Stimulated activated memory B cell treated with anti-CD40 and anti-IgM and Interleukin-4, amounts not matched to agents 10 μg/mL and 1 μg/mL and 100 μg/mL, for 72 hours (primary cell): Measurements from ENCODE around the gene TSPAN9.

Experiments used
- ATAC-seq: fragments of 150-1000 bp; cut with Tn5 transposase; 2 replicates; pipeline ENCODE4 v1.10.0; 2021
- H3K27ac Mint-ChIP-seq: one replicate; pipeline ENCODE4 v1.8.0; 2022; ENCODE audit warnings: mild to moderate bottlenecking, mixed read lengths
- H3K27me3 Mint-ChIP-seq: one replicate; pipeline ENCODE4 v1.8.0; 2022; ENCODE audit warnings: mixed read lengths
- H3K36me3 Mint-ChIP-seq: one replicate; pipeline ENCODE4 v1.8.0; 2022; ENCODE audit warnings: mixed read lengths
- H3K4me1 Mint-ChIP-seq: one replicate; pipeline ENCODE4 v1.8.0; 2022; ENCODE audit warnings: mixed read lengths
- H3K4me3 Mint-ChIP-seq: one replicate; pipeline ENCODE4 v1.8.0; 2022; ENCODE audit warnings: mild to moderate bottlenecking, moderate library complexity, mixed read lengths
- H3K9me3 Mint-ChIP-seq: one replicate; pipeline ENCODE4 v1.8.0; 2022; ENCODE audit warnings: mixed read lengths

The TSPAN9 gene

DNA sequence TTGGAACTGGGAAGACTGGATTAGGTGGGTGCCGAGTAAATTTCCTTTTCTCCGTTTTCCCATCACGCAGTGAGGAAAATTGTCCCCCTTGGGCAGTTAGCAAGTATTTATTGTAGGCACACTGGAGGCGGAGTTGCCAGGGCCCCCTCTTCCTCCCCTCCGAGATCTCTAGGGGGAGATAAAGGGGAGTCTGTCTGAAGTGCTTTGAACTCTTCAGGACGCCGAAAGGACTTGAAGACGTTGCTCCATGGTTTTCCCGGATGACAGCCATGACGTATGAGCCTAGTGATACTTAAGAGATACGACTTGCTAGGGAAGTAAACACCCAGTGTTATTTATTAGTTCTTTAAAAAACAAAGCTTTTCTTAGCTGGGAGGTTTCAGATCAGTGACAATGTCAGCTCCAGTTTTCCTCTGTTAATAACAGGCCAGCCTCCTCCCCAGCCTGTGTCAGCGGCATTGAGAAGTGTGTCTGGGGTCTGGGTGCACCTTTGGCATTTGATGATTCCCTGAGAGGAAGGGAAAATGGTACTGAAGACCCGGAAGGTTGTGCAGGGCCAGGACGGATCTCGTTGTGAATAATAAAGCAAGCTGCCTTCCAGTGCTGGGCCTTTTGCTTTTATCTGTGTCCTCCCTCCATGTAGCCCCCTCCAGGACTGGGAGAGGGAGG is 78.7 kb downstream of the TSPAN9 start:
- H3K27me3 Mint-ChIP-seq, result peaks cover 34% of the 10 kb centered on the region
- no peaks in the 10 kb centered on the region for H3K36me3 Mint-ChIP-seq
- H3K27ac Mint-ChIP-seq, result no peak overlapping the region
- no peak overlapping the region for H3K4me3 Mint-ChIP-seq
- no peaks in the 10 kb centered on the region for H3K9me3 Mint-ChIP-seq
- no peaks in the 10 kb centered on the region for H3K4me1 Mint-ChIP-seq
- ATAC-seq, result no peak

DNA sequence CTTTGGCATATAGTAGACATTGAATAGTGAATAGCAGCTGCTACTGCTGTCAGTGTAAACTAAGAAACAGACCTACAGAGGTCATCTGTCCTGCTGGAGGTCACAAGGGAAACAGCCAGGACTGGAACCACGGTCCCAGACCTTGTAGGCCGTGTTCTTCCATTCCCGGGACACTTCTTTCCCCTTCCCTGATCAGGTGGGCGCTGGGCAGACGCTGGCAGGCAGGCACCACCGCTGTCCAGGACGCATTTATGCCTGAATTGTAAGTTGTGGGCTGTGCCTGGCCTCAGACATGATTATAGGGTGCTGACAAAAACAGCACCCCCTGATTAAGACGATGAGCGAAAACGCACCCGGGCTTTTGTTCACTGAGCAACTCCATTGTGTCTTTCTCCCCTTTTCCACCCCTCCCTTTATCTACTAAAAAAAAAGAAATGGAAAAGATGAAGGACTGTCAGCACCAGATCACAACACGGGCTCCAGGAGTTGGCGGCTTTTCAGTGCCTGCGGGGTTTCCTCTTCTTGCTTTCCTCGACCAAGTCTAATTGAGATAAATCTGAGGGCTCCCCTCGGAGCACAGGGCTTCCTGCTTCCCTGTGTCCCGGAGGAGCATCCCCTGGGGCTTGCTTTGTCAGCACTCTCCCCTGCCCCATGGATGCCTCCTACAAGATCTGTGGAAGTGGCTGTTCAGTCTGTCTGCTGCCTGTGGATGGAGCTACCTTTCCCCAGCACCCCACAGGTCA is 80.6 kb downstream of the TSPAN9 start:
- peaks cover 15% of the 10 kb centered on the region for H3K27me3 Mint-ChIP-seq
- H3K9me3 Mint-ChIP-seq, result peaks cover 3% of the 10 kb centered on the region
- ATAC-seq, result no peak
- no peaks in the 10 kb centered on the region for H3K36me3 Mint-ChIP-seq
- no peak overlapping the region for H3K4me3 Mint-ChIP-seq
- no peak overlapping the region for H3K27ac Mint-ChIP-seq
- H3K4me1 Mint-ChIP-seq, result no peaks in the 10 kb centered on the region

DNA sequence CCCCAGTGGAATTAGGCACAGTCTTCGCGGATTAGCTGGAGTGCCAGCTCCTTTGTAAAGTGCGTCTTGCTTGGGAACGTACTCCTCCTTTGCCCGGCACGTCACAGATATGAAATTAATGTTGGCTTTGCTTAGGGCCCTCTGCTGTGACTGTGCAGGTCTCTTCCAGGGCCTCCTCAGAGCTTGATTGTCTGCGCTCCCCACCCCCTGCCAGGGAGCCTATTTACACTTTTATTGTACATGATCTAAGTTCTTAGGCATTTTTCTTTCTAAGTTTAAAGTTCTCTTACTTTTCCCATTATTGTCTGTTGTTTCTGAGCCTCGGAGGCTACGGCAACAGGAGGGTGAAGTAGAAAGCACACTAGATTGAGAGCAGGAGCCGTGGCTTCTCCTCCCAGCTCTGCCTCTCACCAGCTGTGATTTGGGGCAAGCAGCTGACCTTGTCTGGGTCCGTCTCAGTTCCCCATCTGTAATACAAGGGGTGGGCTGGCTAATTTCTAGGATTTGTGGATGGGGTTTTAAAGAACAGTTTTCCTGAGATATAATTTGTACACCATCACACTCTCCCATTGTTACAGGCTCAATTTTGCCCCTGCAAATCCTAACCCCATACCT is 81.8 kb downstream of the TSPAN9 start:
- H3K9me3 Mint-ChIP-seq, result peaks cover 3% of the 10 kb centered on the region
- peaks cover 26% of the 10 kb centered on the region for H3K27me3 Mint-ChIP-seq
- no peaks in the 10 kb centered on the region for H3K4me1 Mint-ChIP-seq
- H3K36me3 Mint-ChIP-seq, result no peaks in the 10 kb centered on the region
- no peak overlapping the region for H3K27ac Mint-ChIP-seq
- no peak overlapping the region for H3K4me3 Mint-ChIP-seq
- no peak for ATAC-seq

DNA sequence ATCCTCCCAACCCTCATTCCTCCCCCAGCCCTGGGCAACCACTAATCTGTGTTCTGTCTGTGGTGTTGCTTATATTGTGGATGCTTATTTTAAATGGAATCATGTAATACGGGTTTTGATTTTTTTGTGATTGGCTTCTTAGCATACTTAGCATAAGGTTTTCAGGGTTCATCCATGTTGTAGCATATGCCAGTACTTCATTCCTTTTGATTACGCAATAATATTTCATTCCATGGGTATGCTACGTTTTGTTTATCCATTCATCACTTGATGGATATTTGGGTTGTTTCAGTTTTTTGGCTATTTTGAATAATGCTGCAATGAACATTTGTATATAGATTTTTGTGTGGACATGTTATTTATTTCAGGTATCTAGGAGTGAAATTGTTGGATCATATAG is 82.9 kb downstream of the TSPAN9 start:
- H3K27ac Mint-ChIP-seq, result no peak overlapping the region
- no peak overlapping the region for H3K4me3 Mint-ChIP-seq

DNA sequence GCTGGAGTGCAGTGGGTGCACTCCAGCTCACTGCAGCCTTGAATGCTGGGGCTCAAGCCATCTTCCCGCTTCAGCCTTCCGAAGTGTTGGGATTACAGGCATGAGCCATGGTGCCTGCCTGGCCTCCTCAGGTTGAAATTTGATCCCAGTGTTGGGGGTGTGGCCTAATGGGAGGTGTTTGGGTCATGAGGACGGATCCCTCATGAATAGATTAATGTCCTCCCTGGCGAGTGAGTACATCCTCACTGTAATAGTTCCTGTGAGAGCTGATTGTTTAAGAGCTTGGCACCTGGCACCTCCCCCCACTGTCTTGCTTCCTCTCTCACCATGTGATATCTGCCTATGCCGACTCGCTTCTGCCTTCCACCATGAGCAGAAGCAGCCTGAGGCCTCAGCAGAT is 84.7 kb downstream of the TSPAN9 start:
- no peak overlapping the region for H3K27ac Mint-ChIP-seq
- H3K4me1 Mint-ChIP-seq, result no peaks in the 10 kb centered on the region
- H3K4me3 Mint-ChIP-seq, result no peak overlapping the region
- ATAC-seq, result no peak
- peaks cover 21% of the 10 kb centered on the region for H3K27me3 Mint-ChIP-seq
- peaks cover 3% of the 10 kb centered on the region for H3K9me3 Mint-ChIP-seq
- H3K36me3 Mint-ChIP-seq, result no peaks in the 10 kb centered on the region

More for the DNA sequence above, 82.9 kb downstream of the TSPAN9 start:
- no peak for ATAC-seq
- Mint-ChIP-seq H3K4me1 (no peaks in the 10 kb centered on the region), H3K27me3 (peaks cover 30% of the 10 kb centered on the region), H3K36me3 (no peaks in the 10 kb centered on the region), H3K9me3 (peaks cover 3% of the 10 kb centered on the region)

DNA sequence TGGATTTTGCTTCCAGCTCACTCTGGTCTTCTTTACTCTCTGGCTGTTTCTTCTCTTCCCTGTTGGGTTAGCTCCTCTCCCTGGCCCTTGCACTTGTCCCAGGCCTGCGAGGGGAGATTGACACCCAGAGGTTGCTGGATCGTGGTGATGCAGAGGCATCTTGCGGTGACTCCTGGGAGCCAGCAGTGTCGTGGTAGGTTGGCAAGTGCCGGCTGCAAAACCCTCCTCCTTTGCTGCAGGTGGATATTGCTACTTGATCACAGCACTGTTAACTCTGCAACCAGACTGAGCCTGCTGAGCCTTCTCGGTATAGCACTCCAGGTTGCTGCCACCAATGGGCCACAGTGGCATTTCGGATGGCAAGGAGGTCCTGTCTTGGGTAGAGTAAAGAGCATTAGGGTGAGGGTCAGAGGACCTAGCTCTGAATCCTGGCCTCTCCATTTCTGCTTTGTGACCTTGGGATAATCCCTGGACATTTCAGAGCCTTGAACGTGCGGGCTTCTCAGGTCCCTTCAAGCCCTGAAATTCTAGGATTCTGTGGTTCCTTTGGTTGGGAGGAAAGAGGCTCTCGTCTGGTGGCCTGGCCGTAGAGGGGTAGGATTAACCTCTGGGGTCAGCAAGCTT is 87.4 kb downstream of the TSPAN9 start:
- no peak overlapping the region for H3K4me3 Mint-ChIP-seq
- H3K27me3 Mint-ChIP-seq, result peaks cover 39% of the 10 kb centered on the region
- no peaks in the 10 kb centered on the region for H3K36me3 Mint-ChIP-seq
- H3K27ac Mint-ChIP-seq, result no peak overlapping the region
- H3K4me1 Mint-ChIP-seq, result no peaks in the 10 kb centered on the region
- H3K9me3 Mint-ChIP-seq, result peaks cover 3% of the 10 kb centered on the region
- no peak for ATAC-seq

DNA sequence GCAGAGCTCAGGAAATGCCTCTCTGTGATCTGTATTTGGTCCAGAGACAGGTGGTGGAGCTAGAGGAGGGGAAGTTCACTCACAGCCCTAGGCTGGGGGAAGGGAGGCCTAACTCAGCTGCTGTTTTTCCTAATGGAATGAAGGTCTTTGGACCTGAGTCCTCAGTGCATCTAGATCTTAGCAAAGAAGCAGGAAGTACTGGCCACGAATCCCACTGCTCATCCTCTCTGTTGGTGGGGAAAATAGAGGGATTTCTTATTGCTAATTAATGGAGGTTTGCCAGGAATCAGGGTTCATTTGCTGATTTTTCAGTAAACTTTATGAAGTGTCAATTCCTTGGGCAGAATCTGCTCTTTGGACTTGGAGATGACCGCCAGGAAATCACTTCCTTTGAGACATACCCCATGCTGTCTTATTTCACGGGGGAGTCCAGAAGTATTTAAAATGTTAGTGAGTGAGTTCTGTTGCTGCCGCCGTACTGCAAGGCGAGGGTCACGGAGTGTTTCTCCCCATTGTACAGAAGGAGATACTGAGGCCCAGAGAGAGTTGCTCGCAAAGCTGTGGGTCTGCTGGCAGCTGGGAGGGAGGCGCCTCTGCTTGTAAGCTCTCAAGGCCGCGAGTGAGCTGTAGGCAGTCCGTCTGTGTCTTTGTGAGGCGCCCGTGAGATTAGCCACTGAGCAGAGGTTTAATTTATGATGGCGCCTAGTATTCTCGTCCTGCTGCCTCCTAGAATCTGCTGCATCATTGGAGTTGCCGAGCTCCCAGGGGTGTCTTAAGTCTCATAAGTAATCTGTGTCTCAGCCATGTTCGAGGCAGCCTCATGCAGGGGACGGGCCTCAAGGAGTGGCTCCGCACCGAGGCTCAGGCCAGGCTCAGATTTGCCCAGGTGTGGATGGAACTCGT is 88.2 kb downstream of the TSPAN9 start:
- Mint-ChIP-seq H3K27me3 (peaks cover 41% of the 10 kb centered on the region), H3K9me3 (peaks cover 3% of the 10 kb centered on the region), H3K27ac (no peak overlapping the region), H3K36me3 (no peaks in the 10 kb centered on the region), H3K4me3 (no peak overlapping the region), H3K4me1 (no peaks in the 10 kb centered on the region)
- ATAC-seq, result no peak

DNA sequence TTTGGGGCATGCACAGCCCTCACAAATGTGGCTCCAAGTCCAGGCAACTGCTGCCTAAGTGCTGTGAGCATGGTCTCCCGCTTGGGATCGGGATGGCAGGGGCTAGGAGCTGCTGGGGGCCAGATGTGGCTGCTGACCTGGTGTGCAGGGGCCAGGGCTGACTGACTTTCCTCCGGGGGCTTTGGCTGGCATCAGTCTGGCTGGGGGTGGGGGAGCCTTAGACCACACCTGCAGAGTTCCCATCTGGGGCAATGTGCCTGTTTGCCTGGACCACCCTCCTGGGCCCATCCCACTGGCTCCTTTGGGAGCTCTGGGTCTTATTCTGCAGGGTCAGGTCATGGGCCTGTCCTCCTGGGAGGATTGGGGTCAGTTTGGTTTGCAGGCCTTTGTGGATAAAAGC is 90.5 kb downstream of the TSPAN9 start:
- Mint-ChIP-seq H3K4me1 (no peaks in the 10 kb centered on the region), H3K27ac (no peak overlapping the region), H3K27me3 (peaks cover 55% of the 10 kb centered on the region), H3K9me3 (no peaks in the 10 kb centered on the region), H3K36me3 (no peaks in the 10 kb centered on the region), H3K4me3 (no peak overlapping the region)
- no peak for ATAC-seq

DNA sequence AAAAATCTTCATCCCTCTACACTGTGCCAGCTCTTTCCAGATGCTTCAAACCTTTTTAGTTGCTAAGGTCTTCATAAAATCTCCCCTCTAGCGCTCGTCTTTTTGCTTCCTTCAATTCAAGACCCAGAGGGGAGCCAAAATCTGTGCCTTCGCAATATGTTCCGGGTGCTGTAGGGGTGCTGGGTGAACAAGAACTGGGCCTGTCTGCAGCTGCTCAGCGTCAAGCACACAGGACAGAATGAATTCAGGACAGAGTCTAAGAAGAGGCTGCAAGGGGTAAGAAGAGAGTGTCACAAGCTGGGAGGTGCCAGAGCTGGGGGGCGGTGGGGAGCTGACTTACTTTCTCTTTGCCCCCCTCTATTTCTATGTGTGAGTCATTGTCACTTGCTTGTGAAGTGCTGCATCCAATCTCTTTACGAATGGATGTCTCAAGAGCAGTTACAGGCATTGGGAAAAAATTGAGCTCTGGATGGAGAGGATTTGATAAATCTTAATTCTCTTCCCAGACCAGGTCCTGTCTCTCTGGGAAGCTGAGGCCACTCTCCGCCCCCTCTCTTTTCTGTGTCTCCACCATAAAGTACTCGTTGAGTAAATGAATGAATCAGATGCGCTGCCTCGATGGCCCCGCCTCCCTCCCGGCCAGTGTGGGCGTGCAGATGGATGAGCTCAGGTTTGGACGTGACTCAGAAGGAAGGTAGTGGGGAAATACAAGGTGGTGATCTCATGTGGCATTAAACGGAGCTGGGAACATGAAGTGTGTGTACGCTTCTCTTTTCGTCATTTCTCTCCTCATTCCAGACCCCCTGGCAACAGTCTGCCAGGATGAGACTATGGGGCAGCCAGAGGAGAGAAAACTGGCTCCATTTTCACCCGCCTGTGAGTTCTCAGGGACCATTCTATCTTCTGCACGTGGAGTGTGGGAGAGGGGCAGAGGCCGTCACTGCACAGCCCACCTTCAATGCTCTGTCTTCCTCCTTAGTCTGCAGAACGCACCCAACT is 91.3 kb downstream of the TSPAN9 start:
- Mint-ChIP-seq H3K36me3 (no peaks in the 10 kb centered on the region), H3K27me3 (peaks cover 48% of the 10 kb centered on the region), H3K4me3 (no peak overlapping the region), H3K4me1 (no peaks in the 10 kb centered on the region), H3K27ac (no peak overlapping the region), H3K9me3 (no peaks in the 10 kb centered on the region)
- peak; percentile 35 for ATAC-seq

DNA sequence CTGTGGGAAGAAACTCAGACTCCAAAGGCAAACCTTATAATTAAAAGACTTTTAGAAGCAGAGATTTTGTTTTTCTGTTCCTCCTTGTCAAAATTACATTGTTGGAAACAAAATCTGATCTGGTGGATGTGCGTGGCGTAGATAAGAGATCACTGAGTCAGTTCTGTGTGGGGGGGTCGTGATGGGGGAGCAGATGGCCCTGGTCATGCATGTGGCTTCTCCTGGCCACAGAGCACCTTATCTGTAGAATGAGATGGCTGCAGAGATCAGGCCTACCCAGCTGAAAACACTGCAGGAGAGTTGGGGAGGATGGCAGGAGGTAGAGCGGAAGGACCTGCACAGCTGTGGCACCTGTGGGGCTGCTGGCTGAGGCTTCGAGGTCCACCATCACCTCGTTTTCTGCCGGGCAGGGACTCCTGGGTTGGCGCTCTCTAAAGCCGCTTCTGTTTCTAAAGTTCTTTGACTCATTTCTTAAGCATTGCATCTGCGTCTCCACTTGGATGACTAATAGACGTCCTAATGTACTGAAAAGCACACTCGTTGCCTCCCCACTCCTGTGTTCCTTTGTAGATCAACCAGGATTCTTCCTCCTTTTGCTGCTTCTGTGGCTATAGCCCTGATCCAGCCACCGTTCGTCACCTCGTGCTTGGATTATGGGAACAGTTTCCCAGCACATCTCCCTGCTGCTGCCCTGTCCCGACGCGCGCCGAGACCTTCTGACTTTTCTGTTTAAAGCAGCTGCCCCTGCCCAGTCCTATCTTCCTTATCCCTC is 93.4 kb downstream of the TSPAN9 start:
- H3K36me3 Mint-ChIP-seq, result no peaks in the 10 kb centered on the region
- no peaks in the 10 kb centered on the region for H3K9me3 Mint-ChIP-seq
- ATAC-seq, result no peak
- H3K4me1 Mint-ChIP-seq, result no peaks in the 10 kb centered on the region
- no peak overlapping the region for H3K27ac Mint-ChIP-seq
- peaks cover 41% of the 10 kb centered on the region for H3K27me3 Mint-ChIP-seq
- H3K4me3 Mint-ChIP-seq, result no peak overlapping the region

DNA sequence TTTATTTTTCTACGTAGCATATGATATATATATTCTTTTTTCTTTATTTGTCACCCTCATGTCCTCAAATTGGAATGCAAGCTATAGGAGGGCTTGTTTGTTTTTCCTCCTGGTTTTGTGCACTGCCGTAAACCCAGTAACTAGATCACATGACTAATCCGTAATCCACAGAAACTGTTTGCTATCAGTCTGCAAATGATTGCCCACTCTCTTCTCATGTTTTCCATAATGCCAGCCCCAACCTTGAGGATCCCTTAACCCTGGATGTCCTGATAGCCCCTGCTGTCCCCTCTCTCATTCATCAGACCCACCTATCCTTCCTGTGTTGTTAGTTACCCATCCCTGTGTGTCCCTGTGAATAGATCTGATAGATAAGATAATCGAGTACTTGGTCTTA is 94.0 kb downstream of the TSPAN9 start:
- Mint-ChIP-seq H3K36me3 (no peaks in the 10 kb centered on the region), H3K27ac (no peak overlapping the region), H3K9me3 (no peaks in the 10 kb centered on the region), H3K4me1 (no peaks in the 10 kb centered on the region), H3K4me3 (no peak overlapping the region), H3K27me3 (peaks cover 47% of the 10 kb centered on the region)
- no peak for ATAC-seq

DNA sequence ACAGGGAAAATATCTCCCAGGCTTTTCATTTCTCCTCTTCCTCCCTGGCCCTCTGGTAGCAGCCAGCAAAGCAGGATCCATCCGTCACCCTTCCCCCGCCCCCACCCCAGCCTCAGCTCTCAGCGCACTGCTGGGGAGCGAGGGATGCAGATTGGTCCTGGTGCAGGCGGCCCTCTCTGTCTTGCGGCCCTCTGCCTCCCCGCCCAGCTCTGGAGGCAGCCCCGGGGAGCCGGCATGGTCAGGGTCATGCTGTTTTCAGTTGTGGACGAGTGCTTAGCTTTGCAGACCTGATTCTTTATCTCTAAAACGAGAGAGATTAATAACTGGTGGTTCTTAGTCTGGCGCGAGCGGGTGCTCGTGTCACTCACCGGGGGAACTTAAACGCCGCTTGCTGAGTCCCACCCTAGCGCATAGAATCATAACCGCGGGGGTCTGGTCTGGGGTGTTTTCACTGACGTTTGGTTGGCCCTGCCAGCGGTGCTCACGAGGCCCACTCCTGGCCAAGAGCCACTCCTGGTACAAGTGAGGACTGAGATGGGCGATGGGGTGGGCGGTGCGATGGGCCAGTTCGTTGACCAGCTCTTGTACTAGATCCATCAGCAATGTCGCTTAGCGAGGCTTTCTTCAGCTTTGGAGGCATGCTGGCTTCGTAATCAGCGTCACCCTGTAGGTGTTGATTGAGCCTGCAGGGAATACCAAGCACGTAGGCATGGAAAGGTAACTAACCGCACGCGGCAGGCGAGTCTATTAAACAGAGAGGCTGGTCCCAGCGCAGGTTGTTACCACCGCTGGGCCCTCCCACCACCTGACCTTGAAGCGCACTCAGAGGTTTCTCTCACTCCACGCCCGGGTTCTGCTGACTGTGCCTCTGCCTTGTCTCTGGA is 95.2 kb downstream of the TSPAN9 start:
- H3K4me3 Mint-ChIP-seq, result no peak overlapping the region
- H3K9me3 Mint-ChIP-seq, result no peaks in the 10 kb centered on the region

More for the DNA sequence above, 95.2 kb downstream of the TSPAN9 start:
- Mint-ChIP-seq H3K27ac (no peak overlapping the region), H3K27me3 (peaks cover 52% of the 10 kb centered on the region), H3K4me1 (no peaks in the 10 kb centered on the region), H3K36me3 (no peaks in the 10 kb centered on the region)
- no peak for ATAC-seq
